ENCODE data around the gene PIGB. TPM values are rescaled to one million over a fixed set of nuclear protein-coding genes. Genes with fewer than 3 reads are reported as not detected.

PIGB gene
- total RNA-seq, 2 donors from 2014 or later, result 13.0 to 15.3 TPM

DNA sequence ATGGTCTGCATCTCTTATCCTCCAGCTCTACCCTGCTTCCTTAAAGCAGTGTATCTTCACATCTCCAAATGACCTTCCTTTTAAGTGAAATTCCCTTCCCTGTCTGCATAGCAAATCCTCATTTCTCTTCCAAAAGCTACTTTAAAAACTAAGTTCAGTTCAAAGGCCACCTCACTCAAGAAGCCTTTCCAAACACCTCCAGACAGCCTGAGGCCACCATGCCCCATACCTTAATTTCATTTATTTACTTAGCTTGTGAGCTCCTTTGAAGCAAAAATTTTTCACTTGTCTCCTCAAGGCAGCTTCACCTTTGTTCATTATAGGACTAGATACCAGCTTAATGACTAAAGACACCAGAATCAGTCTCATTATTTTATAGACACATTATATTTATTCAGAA, 39.4 kb downstream of the PIGB start:
- intact Hi-C loops (cut with DNase I), result no loop called here
- Histone ChIP-seq H3K4me1 (replicated peaks) (no peaks in the 10 kb centered on the region), H3K4me3 (no peak overlapping the region), H3K36me3 (no peaks in the 10 kb centered on the region), H3K9me3 (no peaks in the 10 kb centered on the region), H3K27me3 (replicated peaks; ENCODE audit: insufficient read depth) (no peaks in the 10 kb centered on the region), H3K27ac (no peak overlapping the region)
- no peak for DNase-seq (ENCODE audit: low spot score)
- no peak for TF ChIP-seq POLR2A (IDR thresholded peaks at IDR 0.05)
- TF ChIP-seq, protein P1, sequence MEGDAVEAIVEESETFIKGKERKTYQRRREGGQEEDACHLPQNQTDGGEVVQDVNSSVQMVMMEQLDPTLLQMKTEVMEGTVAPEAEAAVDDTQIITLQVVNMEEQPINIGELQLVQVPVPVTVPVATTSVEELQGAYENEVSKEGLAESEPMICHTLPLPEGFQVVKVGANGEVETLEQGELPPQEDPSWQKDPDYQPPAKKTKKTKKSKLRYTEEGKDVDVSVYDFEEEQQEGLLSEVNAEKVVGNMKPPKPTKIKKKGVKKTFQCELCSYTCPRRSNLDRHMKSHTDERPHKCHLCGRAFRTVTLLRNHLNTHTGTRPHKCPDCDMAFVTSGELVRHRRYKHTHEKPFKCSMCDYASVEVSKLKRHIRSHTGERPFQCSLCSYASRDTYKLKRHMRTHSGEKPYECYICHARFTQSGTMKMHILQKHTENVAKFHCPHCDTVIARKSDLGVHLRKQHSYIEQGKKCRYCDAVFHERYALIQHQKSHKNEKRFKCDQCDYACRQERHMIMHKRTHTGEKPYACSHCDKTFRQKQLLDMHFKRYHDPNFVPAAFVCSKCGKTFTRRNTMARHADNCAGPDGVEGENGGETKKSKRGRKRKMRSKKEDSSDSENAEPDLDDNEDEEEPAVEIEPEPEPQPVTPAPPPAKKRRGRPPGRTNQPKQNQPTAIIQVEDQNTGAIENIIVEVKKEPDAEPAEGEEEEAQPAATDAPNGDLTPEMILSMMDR (IDR thresholded peaks at IDR 0.05), result no peak
- TF ChIP-seq POLR2AphosphoS5 (IDR thresholded peaks at IDR 0.05), result no peak

DNA sequence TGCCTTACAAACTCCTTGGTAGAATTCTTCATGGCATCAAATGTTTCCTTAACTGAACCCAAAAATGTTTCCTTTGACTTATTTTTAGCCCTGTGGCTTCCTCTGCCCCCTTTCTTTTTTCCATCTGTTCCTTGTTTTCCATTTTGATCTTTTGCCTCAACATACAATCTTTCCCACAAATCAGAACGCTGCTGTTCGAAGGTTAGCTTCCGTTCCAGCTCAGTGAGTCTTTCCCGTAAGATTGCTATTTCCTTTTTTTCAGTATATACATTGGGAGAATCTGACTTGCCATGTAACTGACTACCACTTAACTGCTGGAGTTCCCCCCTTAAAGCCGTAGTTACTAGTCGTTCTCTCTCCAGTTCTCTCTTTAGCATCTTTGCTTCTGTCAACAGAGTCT, 41.2 kb downstream of the PIGB start:
- H3K4me1 ChIP-seq (replicated peaks), result no peaks in the 10 kb centered on the region
- no peak overlapping the region for H3K27ac ChIP-seq
- no peak overlapping the region for H3K4me3 ChIP-seq
- TF ChIP-seq, protein P1 (IDR thresholded peaks at IDR 0.05), result no peak
- H3K9me3 ChIP-seq, result no peaks in the 10 kb centered on the region
- WGBS, result 72% methylated on average over 6 of the region's 6 CpGs
- intact Hi-C loops (cut with DNase I), result no loop called here
- H3K27me3 ChIP-seq (replicated peaks; ENCODE audit: insufficient read depth), result no peaks in the 10 kb centered on the region
- no peak for DNase-seq (ENCODE audit: low spot score)
- no peaks in the 10 kb centered on the region for H3K36me3 ChIP-seq

DNA sequence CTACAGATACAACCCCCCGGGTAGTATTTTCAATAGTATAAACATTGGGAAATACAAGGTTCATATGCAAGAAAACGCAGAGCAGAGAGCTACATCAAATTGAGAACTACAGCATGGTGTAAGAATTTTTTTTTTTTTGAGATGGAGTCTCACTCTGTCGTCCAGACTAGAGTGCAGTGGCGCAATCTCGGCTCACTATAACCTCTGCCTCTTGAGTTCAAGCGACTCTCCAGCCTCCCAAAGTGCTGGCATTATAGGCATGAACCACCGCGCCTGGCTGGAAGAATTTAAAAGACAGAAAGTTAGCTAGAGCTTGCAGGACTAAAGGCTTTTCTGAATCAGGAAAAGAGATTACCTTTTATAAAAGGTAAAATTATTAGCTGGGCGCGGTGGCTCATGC, 42.0 kb downstream of the PIGB start:
- no peak overlapping the region for H3K27ac ChIP-seq
- H3K36me3 ChIP-seq, result no peaks in the 10 kb centered on the region
- 90% methylated on average over 10 of the region's 10 CpGs for WGBS
- H3K9me3 ChIP-seq, result no peaks in the 10 kb centered on the region
- H3K4me3 ChIP-seq, result no peak overlapping the region
- no peak for DNase-seq (ENCODE audit: low spot score)
- no peaks in the 10 kb centered on the region for H3K4me1 ChIP-seq (replicated peaks)
- intact Hi-C loops (cut with DNase I), result no loop called here
- H3K27me3 ChIP-seq (replicated peaks; ENCODE audit: insufficient read depth), result no peaks in the 10 kb centered on the region
- TF ChIP-seq, protein P1 (IDR thresholded peaks at IDR 0.05), result no peak
- TF ChIP-seq POLR2AphosphoS5 (IDR thresholded peaks at IDR 0.05) (no peak), POLR2A (IDR thresholded peaks at IDR 0.05) (no peak)

DNA sequence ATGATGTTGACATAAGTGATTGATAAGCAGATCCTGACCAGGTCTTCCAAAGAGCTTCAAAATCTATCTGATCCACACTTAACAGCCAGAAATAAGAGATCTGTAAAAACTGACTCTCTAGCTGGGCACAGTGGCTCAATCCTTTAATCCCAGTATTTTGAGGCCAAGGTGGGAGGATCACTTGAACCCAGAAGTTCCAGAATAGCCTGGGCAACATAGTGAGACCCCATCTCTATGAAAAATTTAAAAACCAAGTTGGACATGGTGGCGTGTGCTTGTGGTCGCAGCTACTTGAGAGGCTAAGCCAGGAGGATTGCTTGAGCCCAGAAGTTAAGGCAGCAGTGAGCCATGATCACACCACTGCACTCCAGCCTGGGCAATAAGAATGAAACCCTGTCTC, 43.6 kb downstream of the PIGB start:
- no peaks in the 10 kb centered on the region for H3K27me3 ChIP-seq (replicated peaks; ENCODE audit: insufficient read depth)
- intact Hi-C loops (cut with DNase I), result no loop called here
- TF ChIP-seq, protein P1 (IDR thresholded peaks at IDR 0.05), result no peak
- TF ChIP-seq POLR2A (IDR thresholded peaks at IDR 0.05) (no peak), POLR2AphosphoS5 (IDR thresholded peaks at IDR 0.05) (no peak)
- H3K27ac ChIP-seq, result no peak overlapping the region
- H3K4me3 ChIP-seq, result no peak overlapping the region
- no peaks in the 10 kb centered on the region for H3K36me3 ChIP-seq
- H3K9me3 ChIP-seq, result no peaks in the 10 kb centered on the region
- no peaks in the 10 kb centered on the region for H3K4me1 ChIP-seq (replicated peaks)
- 89% methylated on average over 2 of the region's 2 CpGs for WGBS
- DNase-seq (ENCODE audit: low spot score), result no peak

DNA sequence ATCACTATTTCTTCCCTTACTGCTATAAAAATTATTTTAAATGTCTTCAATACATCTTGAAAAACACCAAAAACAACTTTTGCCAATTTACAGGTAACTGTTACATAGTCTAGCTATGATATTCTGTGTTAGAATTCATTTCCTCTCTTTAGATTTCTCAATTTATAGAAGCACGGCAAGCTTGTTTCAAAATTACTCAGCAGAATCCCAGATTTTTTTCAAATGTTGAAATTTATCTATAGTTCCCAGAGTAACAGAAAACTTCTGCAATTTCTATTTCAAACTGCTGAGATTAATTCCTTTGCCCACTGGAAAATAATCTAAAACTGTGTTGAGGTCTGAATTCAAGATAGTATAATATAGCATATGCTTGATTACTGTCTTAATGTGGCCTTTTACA, 48.0 kb downstream of the PIGB start:
- Histone ChIP-seq H3K27me3 (replicated peaks; ENCODE audit: insufficient read depth) (no peaks in the 10 kb centered on the region), H3K4me1 (replicated peaks) (no peaks in the 10 kb centered on the region), H3K4me3 (no peak overlapping the region), H3K27ac (no peak overlapping the region), H3K9me3 (no peaks in the 10 kb centered on the region), H3K36me3 (no peaks in the 10 kb centered on the region)
- intact Hi-C loops (cut with DNase I), result no loop called here
- DNase-seq (ENCODE audit: low spot score), result no peak
- TF ChIP-seq POLR2A (IDR thresholded peaks at IDR 0.05) (no peak), POLR2AphosphoS5 (IDR thresholded peaks at IDR 0.05) (no peak)
- TF ChIP-seq, protein P1 (IDR thresholded peaks at IDR 0.05), result no peak
- 85% methylated on average over 1 of the region's 1 CpG for WGBS
